HepG2 (cell line): ENCODE results near the gene PDK2. TPM values are rescaled to one million over a fixed set of nuclear protein-coding genes. Genes with fewer than 3 reads are reported as not detected.
A peak's percentile ranks its signal among the peaks of the same experiment; 100 is the strongest.

Experiments used
- CCDC6 ChIP-seq: sonication (generic); formaldehyde crosslinking; IDR thresholded peaks from 2 replicates; pipeline ENCODE4 v1.8.1; 2022; ENCODE audit warnings: mild to moderate bottlenecking, missing genetic modification reagents, moderate library complexity
- HOXA3 ChIP-seq: sonication (generic); formaldehyde crosslinking; IDR thresholded peaks from 2 replicates; pipeline ENCODE4 v1.5.0; 2020; ENCODE audit warnings: missing genetic modification reagents
- MYPOP ChIP-seq: sonication (generic); formaldehyde crosslinking; IDR thresholded peaks from 2 replicates; pipeline ENCODE4 v1.8.1; 2023; ENCODE audit warnings: mild to moderate bottlenecking, moderate library complexity, missing genetic modification reagents
- NR0B2 ChIP-seq: sonication (generic); formaldehyde crosslinking; IDR thresholded peaks from 2 replicates; pipeline ENCODE4 v1.4.0; 2020; ENCODE audit warnings: mild to moderate bottlenecking, missing genetic modification reagents
- SNRNP70 ChIP-seq: fragments of 200-400 bp; formaldehyde crosslinking; IDR thresholded peaks from 2 replicates; pipeline ENCODE4 v1.6.1; 2017; ENCODE audit warnings: mild to moderate bottlenecking, low read depth, low read length, moderate library complexity
- THRA ChIP-seq: sonication (generic); formaldehyde crosslinking; IDR thresholded peaks from 2 replicates; pipeline ENCODE4 v1.4.0; 2020; ENCODE audit warnings: missing genetic modification reagents, borderline replicate concordance
- ZC3H13 ChIP-seq: sonication (generic); formaldehyde crosslinking; IDR thresholded peaks from 2 replicates; pipeline ENCODE4 v1.8.1; 2023; ENCODE audit warnings: mild to moderate bottlenecking, missing genetic modification reagents, moderate library complexity
- ZNF570 ChIP-seq: sonication (generic); formaldehyde crosslinking; IDR thresholded peaks from 2 replicates; pipeline ENCODE4 v1.4.0; 2020; ENCODE audit warnings: mild to moderate bottlenecking, missing genetic modification reagents, borderline replicate concordance
- ZNF646 ChIP-seq: sonication (generic); formaldehyde crosslinking; IDR thresholded peaks from 2 replicates; pipeline ENCODE4 v1.9.0; 2021; ENCODE audit warnings: mild to moderate bottlenecking, missing genetic modification reagents
- ZNF703 ChIP-seq: sonication (generic); formaldehyde crosslinking; IDR thresholded peaks from 2 replicates; pipeline ENCODE4 v1.5.1; 2020; ENCODE audit warnings: missing genetic modification reagents, mild to moderate bottlenecking, moderate library complexity, borderline replicate concordance
- ZNF710 ChIP-seq: sonication (generic); formaldehyde crosslinking; IDR thresholded peaks from 2 replicates; pipeline ENCODE4 v1.5.0; 2020; ENCODE audit warnings: mild to moderate bottlenecking, missing genetic modification reagents, borderline replicate concordance
- ZNF777 ChIP-seq: sonication (generic); formaldehyde crosslinking; IDR thresholded peaks from 2 replicates; pipeline ENCODE4 v1.4.0; 2020; ENCODE audit warnings: missing genetic modification reagents
- polyA plus RNA-seq, 8 experiments: library from polyadenylated mRNA; depleted of rRNA in 3 of 8; stranded (reverse) in 7 of 8; unstranded in 1 of 8; fragments of >200 nt; fragmentation: Illumina TruSeq in 4 of 8; extraction: Trizol in 4 of 8; gene quantifications; 2 replicates each; pipeline versions ENCODE4 v1.2.1 to v1.2.3, GENCODE V29; 2011 to 2016; ENCODE audit warnings: low read depth in 4 of 8, missing spikeins in 1 of 8, mixed read lengths in 1 of 8; ENCODE audit not compliant: insufficient read depth in 1 of 8
- total RNA-seq, 5 experiments: library from RNA; depleted of rRNA; stranded (reverse); fragments of >200 nt; fragmentation: Illumina TruSeq; extraction: Trizol; gene quantifications; 2 replicates each; pipeline ENCODE4 v1.2.3, GENCODE V29; 2016; ENCODE audit warnings: low read depth in 1 of 5
- TF ChIP-seq, protein P1 (sequence below): sonication (generic); formaldehyde crosslinking; IDR thresholded peaks from 2 replicates; pipeline ENCODE4 v1.4.0; 2020; ENCODE audit warnings: missing genetic modification reagents

Gene PDK2
- total and polyA plus RNA-seq, 2 of the 13 experiments (the other 11 are each of a cell fraction or from before 2014, with no cell fraction given), result 18.5 to 59.7 TPM

- TF ChIP-seq, protein P1, sequence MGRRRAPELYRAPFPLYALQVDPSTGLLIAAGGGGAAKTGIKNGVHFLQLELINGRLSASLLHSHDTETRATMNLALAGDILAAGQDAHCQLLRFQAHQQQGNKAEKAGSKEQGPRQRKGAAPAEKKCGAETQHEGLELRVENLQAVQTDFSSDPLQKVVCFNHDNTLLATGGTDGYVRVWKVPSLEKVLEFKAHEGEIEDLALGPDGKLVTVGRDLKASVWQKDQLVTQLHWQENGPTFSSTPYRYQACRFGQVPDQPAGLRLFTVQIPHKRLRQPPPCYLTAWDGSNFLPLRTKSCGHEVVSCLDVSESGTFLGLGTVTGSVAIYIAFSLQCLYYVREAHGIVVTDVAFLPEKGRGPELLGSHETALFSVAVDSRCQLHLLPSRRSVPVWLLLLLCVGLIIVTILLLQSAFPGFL (CRISPR knock-in tag), result 0 out of 2 replicates have a peak, but pooled peaks have one; percentile 29
- TF ChIP-seq ZC3H13 (CRISPR knock-in tag), result peak; percentile 91
- TF ChIP-seq CCDC6, result peak; percentile 90; the same call in 1 of the 2 replicates
- no peak for TF ChIP-seq SNRNP70
- TF ChIP-seq THRA (CRISPR knock-in tag), result peak; percentile 6; the same call in 1 of the 2 replicates
- TF ChIP-seq MYPOP, result peak; percentile 69; the same call in 1 of the 2 replicates
- no peak for TF ChIP-seq ZNF703 (CRISPR knock-in tag)
- no peak for TF ChIP-seq ZNF570 (CRISPR knock-in tag)
- peak; percentile 88 for TF ChIP-seq HOXA3 (CRISPR knock-in tag)
- TF ChIP-seq ZNF646, result no peak
- peak; percentile 100 for TF ChIP-seq ZNF777 (CRISPR knock-in tag)
- TF ChIP-seq ZNF710 (CRISPR knock-in tag), result 0 out of 2 replicates have a peak, but pooled peaks have one; percentile 54
- peak; percentile 79 for TF ChIP-seq NR0B2
These were observed 54.5 kb downstream of the PDK2 start (continued) for GRCh38 chr17:50149417-50150353.
